Measurements from ENCODE around the gene ABHD2. TPM values are rescaled to one million over a fixed set of nuclear protein-coding genes. Genes with fewer than 3 reads are reported as not detected.

Gene ABHD2
- total RNA-seq, 2 experiments from 2014 or later, result 16.1 to 22.8 TPM

DNA sequence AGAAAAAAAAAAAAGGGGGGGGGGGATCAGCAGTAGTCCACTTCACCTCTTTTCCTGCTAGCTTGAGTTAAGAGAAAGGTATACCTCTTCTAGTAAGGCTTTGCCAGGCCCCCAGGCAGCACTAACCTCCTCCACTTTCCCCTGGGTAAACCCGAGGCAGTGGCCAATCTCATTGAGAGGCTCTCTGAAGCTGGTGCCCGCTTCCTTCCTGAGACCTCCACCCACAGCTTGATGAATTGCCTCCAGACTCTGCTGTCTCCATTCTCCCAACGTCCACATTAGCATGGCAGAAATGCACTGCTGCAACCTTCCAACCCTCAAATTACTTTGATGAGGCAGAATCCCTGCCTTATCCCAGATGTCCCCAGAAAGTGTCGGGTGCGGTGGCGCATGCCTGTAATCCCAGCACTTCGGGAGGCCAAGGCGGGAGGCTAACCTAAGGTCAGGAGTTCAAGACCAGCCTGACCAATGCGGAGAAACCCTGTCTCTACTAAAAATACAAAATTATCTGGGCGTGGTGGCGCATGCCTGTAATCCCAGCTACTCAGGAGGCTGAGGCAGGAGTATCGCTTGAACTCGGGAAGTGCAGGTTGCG is 117.8 kb downstream of the ABHD2 start:
- Histone ChIP-seq H3K4me2 (ENCODE audit: low read length) (no peak overlapping the region), H3K36me3 (ENCODE audit: insufficient read depth, low read length) (no peaks in the 10 kb centered on the region), H3K9me2 (ENCODE audit: insufficient read depth, low read length) (no peaks in the 10 kb centered on the region), H3K79me2 (ENCODE audit: insufficient read depth, low read depth, low read length) (no peaks in the 10 kb centered on the region), H4K20me1 (ENCODE audit: insufficient read depth, low read length) (no peaks in the 10 kb centered on the region), H3K4me3 (ENCODE audit: low read depth, low read length, poor library complexity, severe bottlenecking) (no peak overlapping the region), H3K4me1 (ENCODE audit: insufficient read depth, low read length, poor library complexity, severe bottlenecking) (no peaks in the 10 kb centered on the region), H2AFZ (ENCODE audit: low read length) (no peak overlapping the region), H3K27ac (ENCODE audit: low read depth, low read length, poor library complexity, severe bottlenecking) (no peak overlapping the region), H3K9me3 (ENCODE audit: low read length) (no peaks in the 10 kb centered on the region)
- CTCF ChIA-PET (ENCODE audit: unreplicated experiment), result interaction anchor here (0.7 to 2.0 kb wide), 3 partner anchors 24 to 28 kb away, joined by 4 to 6 read pairs (median 4); no protein-coding TSS in a partner anchor
- no peak for DNase-seq (ENCODE audit: low spot score)
- intact Hi-C loops (cut with micrococcal nuclease; ENCODE audit: unreplicated experiment), result loop anchor here (5.0 kb wide), 1 partner anchor 96 kb away; no protein-coding TSS in a partner anchor
- no TSS peak for BruUV-seq (replicated peaks)
- POLR2A ChIA-PET, result interaction anchor here (0.7 to 1.0 kb wide), 6 partner anchors 11 to 461 kb away, joined by 3 to 4 read pairs (median 3); no protein-coding TSS in a partner anchor
- TF ChIP-seq EZH2phosphoT487 (IDR thresholded peaks at IDR 0.05; ENCODE audit: borderline replicate concordance, low read depth, low read length), result no peak
- TF ChIP-seq, protein P1, sequence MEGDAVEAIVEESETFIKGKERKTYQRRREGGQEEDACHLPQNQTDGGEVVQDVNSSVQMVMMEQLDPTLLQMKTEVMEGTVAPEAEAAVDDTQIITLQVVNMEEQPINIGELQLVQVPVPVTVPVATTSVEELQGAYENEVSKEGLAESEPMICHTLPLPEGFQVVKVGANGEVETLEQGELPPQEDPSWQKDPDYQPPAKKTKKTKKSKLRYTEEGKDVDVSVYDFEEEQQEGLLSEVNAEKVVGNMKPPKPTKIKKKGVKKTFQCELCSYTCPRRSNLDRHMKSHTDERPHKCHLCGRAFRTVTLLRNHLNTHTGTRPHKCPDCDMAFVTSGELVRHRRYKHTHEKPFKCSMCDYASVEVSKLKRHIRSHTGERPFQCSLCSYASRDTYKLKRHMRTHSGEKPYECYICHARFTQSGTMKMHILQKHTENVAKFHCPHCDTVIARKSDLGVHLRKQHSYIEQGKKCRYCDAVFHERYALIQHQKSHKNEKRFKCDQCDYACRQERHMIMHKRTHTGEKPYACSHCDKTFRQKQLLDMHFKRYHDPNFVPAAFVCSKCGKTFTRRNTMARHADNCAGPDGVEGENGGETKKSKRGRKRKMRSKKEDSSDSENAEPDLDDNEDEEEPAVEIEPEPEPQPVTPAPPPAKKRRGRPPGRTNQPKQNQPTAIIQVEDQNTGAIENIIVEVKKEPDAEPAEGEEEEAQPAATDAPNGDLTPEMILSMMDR (conservative IDR thresholded peaks at IDR 0.05; ENCODE audit: low read length), result no peak

DNA sequence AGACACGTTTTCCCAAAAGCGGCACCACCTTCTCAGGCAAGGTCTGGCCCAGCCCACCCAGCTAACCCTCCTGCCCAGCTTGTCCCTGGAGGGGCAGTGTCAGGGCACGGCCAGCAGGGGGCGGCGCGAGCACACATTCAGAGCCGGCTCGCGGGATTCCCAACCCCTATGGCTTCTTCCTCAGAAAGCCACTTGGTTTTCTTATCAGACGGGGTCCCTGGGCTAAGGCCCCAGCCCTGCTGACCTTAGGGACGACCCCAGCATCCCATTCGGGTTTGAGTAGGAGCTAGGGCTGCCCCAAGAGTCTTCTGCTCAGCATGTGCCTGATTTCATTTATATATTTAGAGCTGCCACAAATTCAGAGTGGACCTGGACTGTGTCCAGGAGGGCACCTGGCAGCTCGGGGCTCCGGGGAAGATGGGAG is 118.7 kb downstream of the ABHD2 start:
- Histone ChIP-seq H3K4me1 (ENCODE audit: insufficient read depth, low read length, poor library complexity, severe bottlenecking) (no peaks in the 10 kb centered on the region), H3K79me2 (ENCODE audit: insufficient read depth, low read depth, low read length) (no peaks in the 10 kb centered on the region), H3K36me3 (ENCODE audit: insufficient read depth, low read length) (no peaks in the 10 kb centered on the region), H3K4me2 (ENCODE audit: low read length) (peak overlapping the region; percentile 39), H2AFZ (ENCODE audit: low read length) (peak overlapping the region; percentile 52; the same call in 1 of the 2 replicates), H3K9me3 (ENCODE audit: low read length) (no peaks in the 10 kb centered on the region), H3K9me2 (ENCODE audit: insufficient read depth, low read length) (no peaks in the 10 kb centered on the region), H4K20me1 (ENCODE audit: insufficient read depth, low read length) (no peaks in the 10 kb centered on the region), H3K27ac (ENCODE audit: low read depth, low read length, poor library complexity, severe bottlenecking) (no peak overlapping the region), H3K4me3 (ENCODE audit: low read depth, low read length, poor library complexity, severe bottlenecking) (no peak overlapping the region)
- CTCF ChIA-PET (ENCODE audit: unreplicated experiment), result interaction anchor here (0.6 to 2.0 kb wide), 5 partner anchors 24 to 103 kb away, joined by 3 to 6 read pairs (median 4); partner anchors contain the start of gene FANCI
- peak; percentile 70 for DNase-seq (ENCODE audit: low spot score)
- TF ChIP-seq, protein P1 (conservative IDR thresholded peaks at IDR 0.05; ENCODE audit: low read length), result peak; percentile 97
- no peak for TF ChIP-seq EZH2phosphoT487 (IDR thresholded peaks at IDR 0.05; ENCODE audit: borderline replicate concordance, low read depth, low read length)
- no TSS peak for BruUV-seq (replicated peaks)
- intact Hi-C loops (cut with micrococcal nuclease; ENCODE audit: unreplicated experiment), result loop anchor here (5.0 kb wide), 1 partner anchor 95 kb away; no protein-coding TSS in a partner anchor
- POLR2A ChIA-PET, result interaction anchor here (0.6 to 1.0 kb wide), 7 partner anchors 10 to 509 kb away, joined by 3 to 4 read pairs (median 3); no protein-coding TSS in a partner anchor

DNA sequence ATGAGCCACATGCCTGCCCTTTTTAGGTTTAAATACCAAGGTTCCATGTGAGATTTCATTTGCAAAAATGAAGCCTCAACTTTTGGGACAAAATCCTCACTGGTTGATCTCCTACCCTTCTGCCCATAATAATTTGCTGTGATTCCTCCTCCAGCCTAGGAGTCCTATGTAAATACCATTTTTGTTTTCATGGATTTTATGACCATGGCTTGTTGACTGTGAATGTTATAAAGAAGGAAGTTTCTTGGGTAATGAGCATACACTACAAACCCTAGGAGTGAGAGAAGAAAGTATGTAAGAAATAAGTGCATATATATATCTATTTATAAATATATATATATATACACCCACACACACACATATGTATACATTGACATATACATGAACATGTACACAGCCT is 120.0 kb downstream of the ABHD2 start:
- no peaks in the 10 kb centered on the region for H3K9me2 ChIP-seq (ENCODE audit: insufficient read depth, low read length)
- no peak overlapping the region for H2AFZ ChIP-seq (ENCODE audit: low read length)
- H3K79me2 ChIP-seq (ENCODE audit: insufficient read depth, low read depth, low read length), result no peaks in the 10 kb centered on the region
- no peak overlapping the region for H3K4me3 ChIP-seq (ENCODE audit: low read depth, low read length, poor library complexity, severe bottlenecking)
- BruUV-seq (replicated peaks), result no TSS peak
- intact Hi-C loops (cut with micrococcal nuclease; ENCODE audit: unreplicated experiment), result loop anchor here (5.0 kb wide), 1 partner anchor 94 kb away; no protein-coding TSS in a partner anchor
- no peaks in the 10 kb centered on the region for H3K4me1 ChIP-seq (ENCODE audit: insufficient read depth, low read length, poor library complexity, severe bottlenecking)
- TF ChIP-seq, protein P1 (conservative IDR thresholded peaks at IDR 0.05; ENCODE audit: low read length), result no peak
- TF ChIP-seq EZH2phosphoT487 (IDR thresholded peaks at IDR 0.05; ENCODE audit: borderline replicate concordance, low read depth, low read length), result no peak
- no peaks in the 10 kb centered on the region for H3K36me3 ChIP-seq (ENCODE audit: insufficient read depth, low read length)
- ChIA-PET CTCF (ENCODE audit: unreplicated experiment) (no interaction called here), POLR2A (no interaction called here)
- DNase-seq (ENCODE audit: low spot score), result no peak
- no peaks in the 10 kb centered on the region for H3K9me3 ChIP-seq (ENCODE audit: low read length)
- H3K4me2 ChIP-seq (ENCODE audit: low read length), result no peak overlapping the region
- H3K27ac ChIP-seq (ENCODE audit: low read depth, low read length, poor library complexity, severe bottlenecking), result no peak overlapping the region
- H4K20me1 ChIP-seq (ENCODE audit: insufficient read depth, low read length), result no peaks in the 10 kb centered on the region

Data from OCI-LY7 (cell line).